Measurements from ENCODE around the gene PIGT.
A peak's percentile ranks its signal among the peaks of the same experiment; 100 is the strongest.
"Not testable (repeated sequence)": the region's sequence is repeated elsewhere in the genome, so short reads cannot be mapped to it uniquely, and the experiment has no call there.

The PIGT gene

GRCh38 chr20:45452772-45453691, 37.1 kb downstream of the PIGT start:
- H3K27me3 Mint-ChIP-seq, result peaks cover 6% of the 10 kb centered on the region
- H3K4me3 Mint-ChIP-seq, result no peak overlapping the region
- no peaks in the 10 kb centered on the region for H3K9me3 Mint-ChIP-seq
- no peaks in the 10 kb centered on the region for H3K4me1 Mint-ChIP-seq (ENCODE audit: low read depth)
- H3K27ac Mint-ChIP-seq, result no peak overlapping the region
- DNase-seq, result no peak
- H3K36me3 Mint-ChIP-seq (ENCODE audit: low read depth), result no peaks in the 10 kb centered on the region

- Mint-ChIP-seq H3K4me1 (ENCODE audit: low read depth) (peaks cover 5% of the 10 kb centered on the region), H3K27me3 (peaks cover 6% of the 10 kb centered on the region), H3K4me3 (no peak overlapping the region), H3K36me3 (ENCODE audit: low read depth) (no peaks in the 10 kb centered on the region), H3K27ac (no peak overlapping the region), H3K9me3 (no peaks in the 10 kb centered on the region)
- DNase-seq, result no peak
These were observed 40.7 kb downstream of the PIGT start for GRCh38 chr20:45456632-45457031.

GRCh38 chr20:45459606-45460005, 43.7 kb downstream of the PIGT start:
- no peak overlapping the region for H3K4me3 Mint-ChIP-seq
- H3K27me3 Mint-ChIP-seq, result peaks cover 4% of the 10 kb centered on the region
- DNase-seq, result no peak
- no peaks in the 10 kb centered on the region for H3K9me3 Mint-ChIP-seq
- H3K27ac Mint-ChIP-seq, result no peak overlapping the region
- no peaks in the 10 kb centered on the region for H3K36me3 Mint-ChIP-seq (ENCODE audit: low read depth)
- peaks cover 5% of the 10 kb centered on the region for H3K4me1 Mint-ChIP-seq (ENCODE audit: low read depth)

- DNase-seq, result no peak
- no peaks in the 10 kb centered on the region for H3K36me3 Mint-ChIP-seq (ENCODE audit: low read depth)
These were observed 45.3 kb downstream of the PIGT start for GRCh38 chr20:45461225-45461624.

GRCh38 chr20:45462711-45463509, 47.0 kb downstream of the PIGT start:
- Mint-ChIP-seq H3K27me3 (peaks cover 9% of the 10 kb centered on the region), H3K27ac (no peak overlapping the region), H3K9me3 (no peaks in the 10 kb centered on the region), H3K4me3 (no peak overlapping the region), H3K4me1 (ENCODE audit: low read depth) (peaks cover 5% of the 10 kb centered on the region), H3K36me3 (ENCODE audit: low read depth) (no peaks in the 10 kb centered on the region)
- DNase-seq, result no peak

More at GRCh38 chr20:45461225-45461624, 45.3 kb downstream of the PIGT start:
- Mint-ChIP-seq H3K27ac (no peak overlapping the region), H3K4me1 (ENCODE audit: low read depth) (peaks cover 5% of the 10 kb centered on the region), H3K9me3 (no peaks in the 10 kb centered on the region), H3K27me3 (peaks cover 4% of the 10 kb centered on the region), H3K4me3 (no peak overlapping the region)

GRCh38 chr20:45463709-45464108, 47.8 kb downstream of the PIGT start:
- H3K4me3 Mint-ChIP-seq, result no peak overlapping the region
- H3K27me3 Mint-ChIP-seq, result peaks cover 17% of the 10 kb centered on the region
- H3K36me3 Mint-ChIP-seq (ENCODE audit: low read depth), result no peaks in the 10 kb centered on the region
- DNase-seq, result no peak
- no peaks in the 10 kb centered on the region for H3K9me3 Mint-ChIP-seq
- H3K4me1 Mint-ChIP-seq (ENCODE audit: low read depth), result peaks cover 5% of the 10 kb centered on the region
- H3K27ac Mint-ChIP-seq, result no peak overlapping the region

GRCh38 chr20:45465491-45466266, 49.7 kb downstream of the PIGT start:
- peaks cover 12% of the 10 kb centered on the region for H3K4me1 Mint-ChIP-seq (ENCODE audit: low read depth)
- no peak overlapping the region for H3K4me3 Mint-ChIP-seq
- no peak overlapping the region for H3K27ac Mint-ChIP-seq
- no peak for DNase-seq
- peaks cover 34% of the 10 kb centered on the region for H3K27me3 Mint-ChIP-seq
- H3K36me3 Mint-ChIP-seq (ENCODE audit: low read depth), result no peaks in the 10 kb centered on the region
- H3K9me3 Mint-ChIP-seq, result no peaks in the 10 kb centered on the region

GRCh38 chr20:45467172-45467571, 51.2 kb downstream of the PIGT start:
- no peaks in the 10 kb centered on the region for H3K36me3 Mint-ChIP-seq (ENCODE audit: low read depth)
- H3K27me3 Mint-ChIP-seq, result peaks cover 30% of the 10 kb centered on the region
- peaks cover 9% of the 10 kb centered on the region for H3K4me1 Mint-ChIP-seq (ENCODE audit: low read depth)
- H3K4me3 Mint-ChIP-seq, result no peak overlapping the region
- DNase-seq, result no peak
- no peak overlapping the region for H3K27ac Mint-ChIP-seq
- no peaks in the 10 kb centered on the region for H3K9me3 Mint-ChIP-seq

- Mint-ChIP-seq H3K4me3 (no peak overlapping the region), H3K27me3 (peaks cover 30% of the 10 kb centered on the region), H3K4me1 (ENCODE audit: low read depth) (peaks cover 9% of the 10 kb centered on the region), H3K27ac (no peak overlapping the region), H3K9me3 (no peaks in the 10 kb centered on the region), H3K36me3 (ENCODE audit: low read depth) (no peaks in the 10 kb centered on the region)
- no peak for DNase-seq
These were observed 51.9 kb downstream of the PIGT start for GRCh38 chr20:45467861-45468260.

GRCh38 chr20:45469336-45470261, 53.7 kb downstream of the PIGT start, which contains the start of gene WFDC2:
WFDC2 (plus strand) TSS chr20:45469753; CDS start chr20:45469782, 29 bp downstream.
- H3K36me3 Mint-ChIP-seq (ENCODE audit: low read depth), result no peaks in the 10 kb centered on the region
- no peak within 1 kb of the TSS for H3K27ac Mint-ChIP-seq
- H3K4me3 Mint-ChIP-seq, result peak within 1 kb of the TSS; percentile 58
- H3K27me3 Mint-ChIP-seq, result peaks cover 30% of the 10 kb centered on the region
- no peaks in the 10 kb centered on the region for H3K9me3 Mint-ChIP-seq
- peaks cover 9% of the 10 kb centered on the region for H3K4me1 Mint-ChIP-seq (ENCODE audit: low read depth)
- no peak for DNase-seq

- Mint-ChIP-seq H3K36me3 (ENCODE audit: low read depth) (no peaks in the 10 kb centered on the region), H3K9me3 (no peaks in the 10 kb centered on the region), H3K27ac (no peak overlapping the region), H3K4me1 (ENCODE audit: low read depth) (peaks cover 9% of the 10 kb centered on the region), H3K27me3 (peaks cover 30% of the 10 kb centered on the region), H3K4me3 (peak overlapping the region; percentile 58)
- peak; percentile 47 for DNase-seq
These were observed 54.5 kb downstream of the PIGT start for GRCh38 chr20:45470262-45470931.

GRCh38 chr20:45470937-45471336, 55.0 kb downstream of the PIGT start:
- H3K27ac Mint-ChIP-seq, result no peak overlapping the region
- H3K9me3 Mint-ChIP-seq, result no peaks in the 10 kb centered on the region
- DNase-seq, result no peak
- H3K36me3 Mint-ChIP-seq (ENCODE audit: low read depth), result no peaks in the 10 kb centered on the region
- H3K4me1 Mint-ChIP-seq (ENCODE audit: low read depth), result peaks cover 9% of the 10 kb centered on the region
- H3K27me3 Mint-ChIP-seq, result peaks cover 30% of the 10 kb centered on the region
- peak overlapping the region; percentile 58 for H3K4me3 Mint-ChIP-seq

- H3K36me3 Mint-ChIP-seq (ENCODE audit: low read depth); H3K27ac Mint-ChIP-seq; H3K9me3 Mint-ChIP-seq; DNase-seq; H3K4me1 Mint-ChIP-seq (ENCODE audit: low read depth); H3K4me3 Mint-ChIP-seq: not testable (repeated sequence)
- peaks cover 30% of the 10 kb centered on the region for H3K27me3 Mint-ChIP-seq
These were observed 56.3 kb downstream of the PIGT start for GRCh38 chr20:45472286-45472685.
